GM18870 (cell line): ENCODE measurements around the gene CTRB2.
"Not testable (repeated sequence)": the region's sequence is repeated elsewhere in the genome, so short reads cannot be mapped to it uniquely, and the experiment has no call there.

Experiments
- ATAC-seq: cut with Tn5 transposase; IDR thresholded peaks from one replicate; pipeline ENCODE4 v1.9.1; 2021; ENCODE audit warnings: moderate library complexity; ENCODE audit not compliant: unreplicated experiment

The CTRB2 gene

DNA sequence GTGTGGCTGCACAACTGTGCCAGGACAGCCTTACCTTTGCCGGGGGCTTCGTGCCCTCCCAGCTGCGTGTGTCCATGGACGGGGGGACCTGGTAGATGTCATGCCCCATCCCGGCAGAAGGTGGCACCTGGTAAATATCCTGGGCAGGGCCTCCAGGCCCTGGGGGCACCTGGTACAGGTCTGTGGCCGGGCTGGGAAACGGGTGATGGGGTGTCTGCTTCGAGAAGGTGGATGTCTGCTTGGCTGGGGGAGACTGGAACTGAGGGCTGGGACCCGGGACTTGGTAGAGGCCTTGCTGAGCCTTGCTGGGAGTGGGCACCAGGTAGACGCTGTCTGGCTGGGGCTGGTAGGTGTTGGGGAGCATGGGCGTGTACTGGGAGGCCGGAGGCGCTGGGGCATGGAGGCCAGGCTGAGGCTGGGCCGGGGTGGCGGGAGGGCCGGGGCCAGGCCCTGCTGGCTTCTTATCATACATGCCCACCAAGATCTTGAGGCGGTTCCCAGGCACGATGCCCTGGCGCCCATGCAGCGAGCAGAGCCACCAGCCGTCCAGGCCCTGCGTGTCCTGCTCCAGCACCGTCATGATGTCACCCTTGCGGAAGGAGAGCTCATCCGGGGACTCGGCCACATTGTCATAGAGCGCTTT is 35.6 kb upstream of the CTRB2 start:
- not testable (repeated sequence) for ATAC-seq

DNA sequence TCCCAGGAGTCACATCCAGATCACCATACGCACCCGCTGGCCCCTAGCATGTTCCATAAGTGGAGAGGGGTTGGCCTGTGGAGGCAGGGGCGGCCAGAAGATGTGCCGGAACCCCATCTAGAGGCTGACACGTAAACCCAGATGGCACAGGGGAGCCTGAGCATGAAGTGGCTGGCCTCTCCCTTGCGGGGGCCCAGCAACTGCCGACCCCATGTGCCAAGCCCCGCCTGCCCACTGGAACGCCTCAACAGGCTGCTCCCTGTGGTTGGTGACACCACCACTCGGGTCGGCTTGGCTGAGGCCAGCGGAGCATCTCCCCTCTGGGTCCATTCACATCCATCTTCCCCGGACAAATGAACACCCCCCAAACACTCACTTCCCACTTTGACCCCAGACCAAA is 35.0 kb upstream of the CTRB2 start:
- no peak for ATAC-seq

DNA sequence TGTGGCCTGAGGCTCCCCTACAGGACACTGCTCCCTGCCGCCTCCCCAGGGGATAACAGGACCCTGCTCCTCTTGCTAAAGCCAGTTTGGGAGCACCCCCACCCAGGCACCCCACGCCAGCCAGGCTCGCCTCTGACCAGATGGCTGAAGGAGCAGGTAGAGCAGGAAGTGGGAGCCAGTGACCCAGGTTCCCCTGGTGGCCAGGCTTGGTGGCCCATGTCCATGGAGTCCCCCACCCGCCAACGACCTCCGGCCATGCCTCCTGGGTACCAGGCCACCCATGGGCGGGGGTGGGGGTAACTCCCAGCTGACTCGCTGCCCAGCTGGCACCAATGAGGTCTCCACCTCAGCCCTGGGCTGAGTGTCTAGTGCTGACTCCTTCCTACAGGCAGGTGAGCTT is 34.5 kb upstream of the CTRB2 start:
- no peak for ATAC-seq

GRCh38 chr16:75240633-75241032 is 33.7 kb upstream of the CTRB2 start:
- ATAC-seq, result not testable (repeated sequence)

DNA sequence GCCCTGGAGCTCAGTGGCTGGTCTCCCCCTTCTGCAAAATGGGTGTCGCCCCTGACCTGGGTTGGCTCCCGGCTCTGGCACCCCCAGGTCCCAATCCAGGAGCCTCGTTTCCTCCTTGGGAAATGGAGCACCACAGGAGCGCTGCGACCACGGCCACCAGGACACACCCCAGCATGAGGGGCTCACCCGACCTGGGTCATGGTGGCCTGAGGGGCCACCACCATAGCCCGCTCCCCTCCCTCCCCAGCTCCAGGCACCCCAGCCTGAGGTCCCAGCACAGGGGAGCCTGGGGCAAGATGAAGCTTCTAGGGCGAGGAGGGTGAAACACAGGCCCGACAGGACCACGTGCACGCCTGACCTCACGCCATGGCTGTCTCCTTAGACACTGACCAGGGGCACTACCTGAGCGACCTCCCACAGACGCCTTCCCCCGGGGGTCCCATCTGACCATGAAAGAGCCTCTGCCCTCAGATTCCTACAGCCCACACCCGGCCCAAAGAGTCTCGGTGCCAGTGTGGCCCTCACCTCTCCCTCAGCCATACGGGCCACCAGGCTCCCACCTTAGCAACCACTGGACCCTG is 32.7 kb upstream of the CTRB2 start:
- no peak for ATAC-seq

DNA sequence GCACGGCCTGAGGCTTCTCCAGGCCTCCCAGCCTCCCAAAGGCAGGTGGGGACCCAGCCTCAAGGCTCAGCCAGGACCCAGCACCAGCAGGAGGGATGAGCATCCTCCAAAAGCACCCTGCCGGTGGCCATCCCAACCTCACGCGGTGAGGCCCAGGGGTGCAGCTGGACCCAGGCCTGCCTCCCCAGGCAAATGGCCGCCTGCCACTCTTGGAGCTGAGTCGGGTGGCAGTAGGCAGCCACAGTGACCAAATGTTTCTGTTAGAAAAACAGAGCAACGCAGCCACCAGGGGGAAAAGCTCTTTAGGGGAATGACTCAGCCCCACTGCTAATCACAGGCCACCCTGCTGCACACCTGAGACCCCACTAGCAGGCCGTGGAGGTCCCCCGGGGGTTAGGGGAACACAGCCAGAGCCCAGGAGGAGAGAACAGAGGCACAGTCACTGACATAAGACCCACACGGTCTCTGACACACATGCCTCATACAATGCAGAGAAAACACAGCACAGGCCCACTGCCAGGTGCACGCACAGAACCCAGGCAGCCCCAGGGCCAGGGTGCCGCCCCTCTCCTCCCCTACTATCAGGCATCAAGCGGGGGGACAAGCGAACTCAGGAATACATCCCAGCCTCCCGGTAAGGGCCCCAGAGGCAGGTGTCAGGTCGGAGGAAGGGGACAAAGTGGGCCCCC is 32.0 kb upstream of the CTRB2 start:
- no peak for ATAC-seq

- ATAC-seq, result no peak
Measured at GRCh38 chr16:75238132-75238852, 31.3 kb upstream of the CTRB2 start.

GRCh38 chr16:75237398-75238131 is 30.6 kb upstream of the CTRB2 start:
- no peak for ATAC-seq

DNA sequence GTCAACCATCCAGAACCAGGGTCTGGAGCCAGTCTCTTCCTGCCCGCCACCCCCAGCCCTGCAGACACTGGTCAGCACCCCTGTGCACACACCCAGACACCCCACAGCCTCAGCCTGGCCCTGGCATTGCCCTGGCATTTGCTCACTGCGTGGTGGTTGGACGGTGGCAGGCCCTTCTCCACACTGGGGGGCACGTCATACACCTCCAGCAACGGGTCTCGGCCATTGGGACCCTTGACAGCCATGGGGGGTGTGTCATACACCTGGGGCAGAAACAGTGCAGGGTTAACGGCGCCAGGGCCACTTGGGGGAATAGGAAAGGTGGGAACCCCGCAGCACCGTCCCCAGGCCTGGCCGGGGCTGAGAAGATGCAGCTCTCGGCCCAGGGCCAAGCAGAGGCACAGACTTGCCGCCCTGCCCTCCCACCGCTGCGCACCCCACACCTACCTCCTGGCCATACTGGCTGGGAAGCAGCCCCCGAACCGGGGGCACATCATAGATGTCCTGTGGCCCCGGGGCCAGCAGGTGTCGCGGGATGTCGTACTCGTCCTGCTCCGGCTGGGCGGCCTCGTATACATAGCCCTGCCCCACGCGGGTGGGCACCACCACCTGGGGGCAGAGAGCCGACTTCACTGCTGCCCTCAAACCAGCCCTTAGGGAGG is 29.9 kb upstream of the CTRB2 start:
- ATAC-seq, result no peak

DNA sequence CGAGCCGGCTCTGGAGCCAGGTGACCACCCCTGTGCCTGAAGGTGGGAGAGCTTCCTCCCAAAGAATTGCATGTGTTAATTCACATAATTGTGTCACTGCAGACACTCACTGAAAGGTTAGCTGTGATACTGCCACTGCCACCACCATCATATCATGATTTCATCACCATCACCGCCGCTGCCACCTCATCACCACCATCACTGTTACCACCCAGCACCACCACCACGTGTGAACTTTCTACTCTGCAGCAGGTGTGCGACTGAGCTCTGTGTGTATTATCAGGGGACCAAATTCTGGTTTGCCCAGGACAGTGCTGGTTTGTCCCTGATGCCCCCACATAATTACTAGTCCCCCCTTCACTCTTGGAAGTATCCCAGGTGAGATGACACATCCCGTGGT is 29.3 kb upstream of the CTRB2 start:
- ATAC-seq, result no peak

- no peak for ATAC-seq
Measured at GRCh38 chr16:75235721-75236193, 28.8 kb upstream of the CTRB2 start.

DNA sequence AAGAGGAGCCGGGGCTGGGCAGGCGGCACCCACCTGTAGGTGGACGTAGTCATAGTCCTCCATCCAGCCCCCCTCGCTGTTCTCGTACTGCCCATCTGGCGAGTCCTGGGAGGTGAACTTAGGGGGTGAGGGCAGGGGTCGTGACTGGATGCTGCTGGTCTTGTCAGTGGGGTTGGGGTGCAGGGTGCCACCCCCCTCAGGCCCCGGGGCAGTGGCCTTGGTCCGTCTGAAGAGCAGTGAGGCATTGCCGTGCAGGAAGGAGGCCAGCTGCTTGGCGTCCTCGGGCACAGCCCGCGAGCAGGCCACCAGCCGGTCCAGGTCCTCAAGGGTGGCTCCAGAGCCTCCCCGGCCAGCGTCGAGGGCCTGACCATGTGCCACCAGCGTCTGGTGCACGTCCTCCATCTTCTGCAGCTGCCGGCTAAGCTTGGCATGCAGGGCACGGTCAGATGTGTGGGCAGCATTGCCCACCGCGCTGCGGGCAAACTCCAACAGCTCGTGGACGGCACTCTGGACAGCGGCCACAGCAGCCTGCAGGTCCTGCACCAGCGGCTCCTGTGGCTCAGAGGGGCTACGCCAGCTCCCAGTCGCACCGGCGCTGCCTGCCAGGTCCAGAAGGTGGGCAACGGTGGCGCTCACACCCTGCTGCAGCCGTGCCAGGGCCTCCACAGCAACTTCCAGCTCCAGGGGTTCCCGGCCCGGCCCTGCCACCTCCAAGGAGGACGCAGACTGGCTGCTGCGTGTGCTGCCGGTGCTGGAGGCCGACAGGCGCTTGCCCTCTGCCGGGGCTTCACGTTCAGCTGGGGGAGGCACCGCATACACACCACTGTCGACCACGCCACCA is 28.1 kb upstream of the CTRB2 start:
- ATAC-seq, result no peak

- ATAC-seq, result no peak
Measured at GRCh38 chr16:75233611-75233938, 26.6 kb upstream of the CTRB2 start.

GRCh38 chr16:75231570-75231969 is 24.6 kb upstream of the CTRB2 start:
- no peak for ATAC-seq

DNA sequence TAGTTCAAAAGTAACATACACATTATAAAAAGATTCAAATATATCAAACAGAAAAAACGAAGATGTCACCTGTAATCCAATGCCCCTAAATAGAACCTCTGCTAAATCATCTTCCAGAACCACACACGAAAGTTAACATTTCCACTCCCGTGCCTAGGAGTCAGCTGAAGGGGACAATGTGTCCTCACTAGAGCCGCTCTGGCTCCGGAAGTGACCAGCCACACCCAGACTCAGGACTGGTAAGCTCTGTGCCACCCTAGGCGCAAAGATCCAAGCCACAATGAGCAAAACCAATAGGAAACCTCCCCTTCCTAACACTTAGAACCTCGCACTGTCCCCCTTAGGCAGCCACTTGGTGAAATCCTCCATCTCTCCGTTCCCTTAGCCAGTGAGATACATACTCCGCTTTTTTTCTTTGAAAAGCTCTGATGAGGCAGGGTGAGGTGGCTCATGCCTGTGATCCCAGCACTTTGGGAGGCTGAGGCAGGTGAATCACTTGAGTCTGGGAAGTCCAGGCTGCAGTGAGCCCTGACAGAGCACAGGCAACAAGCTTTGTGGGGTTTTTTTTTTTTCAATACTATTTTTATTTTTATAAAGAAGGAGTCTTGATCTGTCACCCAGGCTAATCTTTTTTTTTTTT is 23.6 kb upstream of the CTRB2 start:
- ATAC-seq, result no peak

GRCh38 chr16:75229172-75230031 is 22.4 kb upstream of the CTRB2 start:
- no peak for ATAC-seq

- ATAC-seq, result no peak
Measured at GRCh38 chr16:75228143-75228976, 21.4 kb upstream of the CTRB2 start.
